PC-3 (cell line): Measurements from ENCODE around the gene OR2Z1. TPM values are rescaled to one million over a fixed set of nuclear protein-coding genes. Genes with fewer than 3 reads are reported as not detected.
"Not testable (repeated sequence)": the region's sequence is repeated elsewhere in the genome, so short reads cannot be mapped to it uniquely, and the experiment has no call there.

ENCODE experiments used
- ATAC-seq: fragments of 200-7000 bp; cut with Tn5 transposase; 2 replicates; pipeline ENCODE4 v1.9.1; 2020; ENCODE audit warnings: mild to moderate bottlenecking, moderate library complexity
- BruUV-seq: library from RNA; stranded (reverse); fragments of 400-500 nt; replicated peaks from 2 replicates; lab custom pipeline; 2021; lab: Mats Ljungman, UMichigan
- CTCF ChIA-PET: fragments of 300-600 bp; sonication (Branson Sonifier 250); formaldehyde crosslinking; loops from one replicate; lab custom pipeline; 2022; ENCODE audit warnings: antibody characterized with exemption; lab: Charles Lee
- POLR2A ChIA-PET: fragments of 300-600 bp; sonication (Branson Sonifier 250); formaldehyde crosslinking; loops from one replicate; lab custom pipeline; 2022; ENCODE audit warnings: antibody characterized with exemption; ENCODE audit not compliant: unreplicated experiment; lab: Charles Lee
- DNase-seq: peaks from one replicate; pipeline ENCODE4 v3.0.0-alpha.2; 2015
- H2AFZ ChIP-seq: fragments of 300-600 bp; sonication (generic); 2 replicates; pipeline ENCODE4 v1.6.0; 2016; ENCODE audit warnings: antibody characterized with exemption, low read length
- H3F3A ChIP-seq: fragments of 300-600 bp; sonication (generic); one replicate; pipeline ENCODE4 v1.6.0; 2017; ENCODE audit warnings: antibody characterized with exemption, low read length, control low read depth, mild to moderate bottlenecking; ENCODE audit not compliant: unreplicated experiment
- H3K27ac ChIP-seq: fragments of 300-600 bp; sonication (generic); 2 replicates; pipeline ENCODE4 v1.5.1; 2016; ENCODE audit warnings: mild to moderate bottlenecking, low read length
- H3K27me3 ChIP-seq: fragments of 300-600 bp; sonication (generic); 2 replicates; pipeline ENCODE4 v1.6.1; 2016; ENCODE audit warnings: low read length, mixed read lengths
- H3K36me3 ChIP-seq: fragments of 300-600 bp; sonication (generic); 2 replicates; pipeline ENCODE4 v1.6.1; 2016; ENCODE audit warnings: low read depth, mixed run types, low read length, mixed read lengths
- H3K4me1 ChIP-seq: fragments of 300-600 bp; sonication (generic); 2 replicates; pipeline ENCODE4 v1.5.1; 2016; ENCODE audit warnings: low read length; ENCODE audit not compliant: insufficient read depth
- H3K4me2 ChIP-seq: fragments of 300-600 bp; sonication (generic); 2 replicates; pipeline ENCODE4 v1.6.0; 2016; ENCODE audit warnings: low read length
- H3K4me3 ChIP-seq: fragments of 300-600 bp; sonication (generic); 2 replicates; pipeline ENCODE4 v1.5.1; 2016; ENCODE audit warnings: mild to moderate bottlenecking, low read length, mixed read lengths
- H3K79me2 ChIP-seq: fragments of 300-600 bp; sonication (generic); 2 replicates; pipeline ENCODE4 v1.6.1; 2017; ENCODE audit warnings: low read length, mixed read lengths
- H3K9ac ChIP-seq: fragments of 300-600 bp; sonication (generic); 2 replicates; pipeline ENCODE4 v1.6.0; 2016; ENCODE audit warnings: mild to moderate bottlenecking, low read length
- H3K9me2 ChIP-seq: fragments of 300-600 bp; sonication (generic); replicated peaks from 2 replicates; pipeline ENCODE4 v1.6.1; 2016; ENCODE audit warnings: mixed run types, low read length, mixed read lengths
- H3K9me3 ChIP-seq: fragments of 300-600 bp; sonication (generic); 2 replicates; pipeline ENCODE4 v1.6.1; 2016; ENCODE audit warnings: low read length, mixed read lengths
- H4K20me1 ChIP-seq: fragments of 300-600 bp; sonication (generic); 2 replicates; pipeline ENCODE4 v1.6.1; 2016; ENCODE audit warnings: low read length, mixed read lengths
- EZH2 ChIP-seq: fragments of 300-600 bp; sonication (generic); IDR thresholded peaks from one replicate; pipeline ENCODE4 v1.6.1; 2017; ENCODE audit warnings: antibody characterized with exemption, mild to moderate bottlenecking, low read length; ENCODE audit not compliant: unreplicated experiment
- EZH2phosphoT487 ChIP-seq: fragments of 300-600 bp; sonication (generic); IDR thresholded peaks from 2 replicates; pipeline ENCODE4 v1.6.1; 2018; ENCODE audit warnings: mild to moderate bottlenecking, antibody characterized with exemption, low read length, borderline replicate concordance
- intact Hi-C: fragments of 100-400 bp; cut with micrococcal nuclease; formaldehyde crosslinking; loops from 2 replicates; pipeline ENCODE4 v1.9.0; 2023
- total RNA-seq: library from RNA; depleted of rRNA; stranded (reverse); fragments of >200 nt; gene quantifications from 2 replicates; pipeline ENCODE4 v1.2.3, GENCODE V29; 2014
- TF ChIP-seq, protein P1 (sequence below): fragments of 300-600 bp; sonication (generic); conservative IDR thresholded peaks from 2 replicates; pipeline ENCODE4 v1.5.1; 2017; ENCODE audit warnings: antibody characterized with exemption, low read depth, mild to moderate bottlenecking, low read length

The OR2Z1 gene
- total RNA-seq, 1 experiment from 2014 or later = not detected

DNA sequence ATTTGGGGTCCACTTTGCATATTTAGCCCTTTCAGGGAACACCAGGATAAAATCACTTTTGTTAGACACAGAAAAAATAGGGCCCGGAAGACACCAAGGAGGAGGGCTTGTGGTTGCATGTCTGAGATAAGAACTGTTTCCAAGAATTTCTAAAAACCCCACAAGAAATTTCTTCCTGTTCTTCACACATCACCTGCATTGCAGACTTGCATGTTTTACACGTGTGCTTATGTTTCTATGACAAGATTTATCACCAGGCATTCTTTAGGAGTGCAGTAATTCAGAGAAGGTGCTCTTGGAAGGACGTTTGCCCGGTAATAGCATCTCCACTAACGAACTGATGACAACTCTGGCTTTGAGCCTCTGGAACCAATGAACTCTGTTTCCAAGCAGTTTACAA lies 15.7 kb upstream of the OR2Z1 start:
- intact Hi-C loops = no loop called here
- Histone ChIP-seq H2AFZ (no peak overlapping the region), H3K4me3 (no peak overlapping the region), H3K4me2 (no peak overlapping the region), H3K27me3 (peaks cover 33% of the 10 kb centered on the region), H3K27ac (no peak overlapping the region), H3K9me3 (no peaks in the 10 kb centered on the region), H3K4me1 (no peaks in the 10 kb centered on the region), H3K9ac (no peak overlapping the region), H3K79me2 (no peaks in the 10 kb centered on the region), H3K36me3 (no peaks in the 10 kb centered on the region), H3K9me2 (no peaks in the 10 kb centered on the region), H3F3A (no peaks in the 10 kb centered on the region), H4K20me1 (no peaks in the 10 kb centered on the region)
- TF ChIP-seq, protein P1, sequence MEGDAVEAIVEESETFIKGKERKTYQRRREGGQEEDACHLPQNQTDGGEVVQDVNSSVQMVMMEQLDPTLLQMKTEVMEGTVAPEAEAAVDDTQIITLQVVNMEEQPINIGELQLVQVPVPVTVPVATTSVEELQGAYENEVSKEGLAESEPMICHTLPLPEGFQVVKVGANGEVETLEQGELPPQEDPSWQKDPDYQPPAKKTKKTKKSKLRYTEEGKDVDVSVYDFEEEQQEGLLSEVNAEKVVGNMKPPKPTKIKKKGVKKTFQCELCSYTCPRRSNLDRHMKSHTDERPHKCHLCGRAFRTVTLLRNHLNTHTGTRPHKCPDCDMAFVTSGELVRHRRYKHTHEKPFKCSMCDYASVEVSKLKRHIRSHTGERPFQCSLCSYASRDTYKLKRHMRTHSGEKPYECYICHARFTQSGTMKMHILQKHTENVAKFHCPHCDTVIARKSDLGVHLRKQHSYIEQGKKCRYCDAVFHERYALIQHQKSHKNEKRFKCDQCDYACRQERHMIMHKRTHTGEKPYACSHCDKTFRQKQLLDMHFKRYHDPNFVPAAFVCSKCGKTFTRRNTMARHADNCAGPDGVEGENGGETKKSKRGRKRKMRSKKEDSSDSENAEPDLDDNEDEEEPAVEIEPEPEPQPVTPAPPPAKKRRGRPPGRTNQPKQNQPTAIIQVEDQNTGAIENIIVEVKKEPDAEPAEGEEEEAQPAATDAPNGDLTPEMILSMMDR = no peak
- no peak for TF ChIP-seq EZH2phosphoT487
- TF ChIP-seq EZH2 = no peak
- DNase-seq (no peak), ATAC-seq (no peak)
- ChIA-PET POLR2A (interaction anchor here (0.6 kb wide), 1 partner anchor 1322 kb away, joined by 5 read pairs; no protein-coding TSS in a partner anchor), CTCF (interaction anchor here (0.6 kb wide), 1 partner anchor 40 kb away, joined by 3 read pairs; no protein-coding TSS in a partner anchor)
- no TSS peak for BruUV-seq

DNA sequence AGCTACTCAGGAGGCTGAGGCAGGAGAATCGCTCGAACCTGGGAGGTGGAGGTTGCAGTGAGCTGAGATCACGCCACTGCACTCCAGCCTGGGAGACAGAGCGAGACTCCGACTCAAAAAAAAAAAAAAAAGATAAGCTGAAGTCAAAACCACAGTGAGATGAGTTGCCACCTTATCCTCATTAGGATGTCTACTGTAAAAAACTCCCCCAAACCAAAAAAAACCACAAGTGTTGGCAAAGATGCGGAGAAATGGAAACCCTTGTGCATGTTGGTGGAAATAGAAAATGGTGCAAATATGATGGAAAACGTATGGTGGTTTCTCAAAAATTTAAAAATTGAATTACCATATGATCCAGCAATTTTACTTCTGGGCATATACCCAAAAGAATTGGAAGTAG lies 11.1 kb upstream of the OR2Z1 start:
- H3F3A ChIP-seq, H3K9ac ChIP-seq, intact Hi-C loops, H3K27ac ChIP-seq, BruUV-seq, POLR2A ChIA-PET, H2AFZ ChIP-seq, H4K20me1 ChIP-seq, CTCF ChIA-PET, H3K36me3 ChIP-seq, ATAC-seq, H3K4me2 ChIP-seq, H3K79me2 ChIP-seq, H3K4me3 ChIP-seq, H3K9me3 ChIP-seq, H3K9me2 ChIP-seq, DNase-seq, H3K4me1 ChIP-seq: not testable (repeated sequence)
- peaks cover 22% of the 10 kb centered on the region for H3K27me3 ChIP-seq

DNA sequence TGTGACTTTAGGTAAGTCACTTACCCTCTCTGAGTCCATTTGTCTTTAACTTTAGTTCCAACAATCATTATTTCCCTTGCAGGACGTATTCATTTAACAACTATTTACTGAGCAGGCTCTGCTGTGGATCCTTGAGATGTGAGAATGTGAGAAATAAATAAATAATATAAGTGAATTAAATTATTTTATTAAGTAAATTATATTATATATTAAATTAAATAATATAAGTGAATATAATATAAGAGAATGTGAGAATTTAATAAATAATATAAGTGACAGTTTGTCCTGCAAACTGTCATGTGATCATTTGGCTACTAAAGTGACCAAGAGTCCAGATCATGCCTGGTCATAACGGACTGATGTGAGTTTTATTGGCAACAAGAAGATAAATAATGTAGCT lies 598 bp downstream of the OR2Z1 start:
- Histone ChIP-seq H3K4me1 (no peaks in the 10 kb centered on the region), H3K4me2 (no peak overlapping the region), H3K27ac (no peak overlapping the region), H3K36me3 (no peaks in the 10 kb centered on the region), H3K79me2 (no peaks in the 10 kb centered on the region), H3K4me3 (no peak overlapping the region), H3K27me3 (peaks cover 30% of the 10 kb centered on the region), H3K9me3 (no peaks in the 10 kb centered on the region), H2AFZ (no peak overlapping the region), H4K20me1 (no peaks in the 10 kb centered on the region), H3K9me2 (no peaks in the 10 kb centered on the region), H3F3A (no peaks in the 10 kb centered on the region), H3K9ac (no peak overlapping the region)
- ChIA-PET CTCF (no interaction called here), POLR2A (no interaction called here)
- ATAC-seq = no peak
- BruUV-seq = no TSS peak
- TF ChIP-seq EZH2phosphoT487 = no peak
- no peak for TF ChIP-seq EZH2
- TF ChIP-seq, protein P1 = no peak
- DNase-seq = no peak
- intact Hi-C loops = no loop called here
